ENCODE data around the gene GBA2. TPM values are rescaled to one million over a fixed set of nuclear protein-coding genes. Genes with fewer than 3 reads are reported as not detected.
A peak's percentile ranks its signal among the peaks of the same experiment; 100 is the strongest.

Gene GBA2
- total RNA-seq, 2 experiments from 2014 or later, result 42.8 to 44.1 TPM

- DNase-seq, result no peak
- Mint-ChIP-seq H3K27ac (no peak overlapping the region), H3K4me1 (no peaks in the 10 kb centered on the region), H3K4me3 (no peak overlapping the region), H3K9me3 (no peaks in the 10 kb centered on the region), H3K27me3 (no peaks in the 10 kb centered on the region), H3K36me3 (ENCODE audit: low read depth) (peaks cover 80% of the 10 kb centered on the region)
- ChIA-PET CTCF (interaction anchor here (1.5 to 8.8 kb wide), 3 partner anchors 8 to 21 kb away, joined by 6 to 67 read pairs (median 13); no protein-coding TSS in a partner anchor), POLR2A (no interaction called here)
Observed at GRCh38 chr9:35706951-35707350, 42.1 kb downstream of the GBA2 start.

- Mint-ChIP-seq H3K27me3 (no peaks in the 10 kb centered on the region), H3K4me1 (no peaks in the 10 kb centered on the region), H3K4me3 (no peak overlapping the region), H3K36me3 (ENCODE audit: low read depth) (peaks cover 70% of the 10 kb centered on the region), H3K9me3 (no peaks in the 10 kb centered on the region), H3K27ac (no peak overlapping the region)
- ChIA-PET POLR2A (no interaction called here), CTCF (interaction anchor here (1.4 to 8.8 kb wide), 3 partner anchors 9 to 16 kb away, joined by 4 to 67 read pairs (median 13); partner anchors contain the start of gene TPM2)
- no peak for DNase-seq
Observed at GRCh38 chr9:35705836-35706430, 43.1 kb downstream of the GBA2 start.

GRCh38 chr9:35705372-35705771 is 43.7 kb downstream of the GBA2 start:
- Mint-ChIP-seq H3K27me3 (no peaks in the 10 kb centered on the region), H3K27ac (no peak overlapping the region), H3K4me1 (no peaks in the 10 kb centered on the region), H3K36me3 (ENCODE audit: low read depth) (peaks cover 65% of the 10 kb centered on the region), H3K9me3 (no peaks in the 10 kb centered on the region), H3K4me3 (no peak overlapping the region)
- CTCF ChIA-PET, result interaction anchor here (1.4 to 8.8 kb wide), 3 partner anchors 9 to 15 kb away, joined by 4 to 67 read pairs (median 13); partner anchors contain the start of gene TPM2
- POLR2A ChIA-PET, result no interaction called here
- no peak for DNase-seq

DNA sequence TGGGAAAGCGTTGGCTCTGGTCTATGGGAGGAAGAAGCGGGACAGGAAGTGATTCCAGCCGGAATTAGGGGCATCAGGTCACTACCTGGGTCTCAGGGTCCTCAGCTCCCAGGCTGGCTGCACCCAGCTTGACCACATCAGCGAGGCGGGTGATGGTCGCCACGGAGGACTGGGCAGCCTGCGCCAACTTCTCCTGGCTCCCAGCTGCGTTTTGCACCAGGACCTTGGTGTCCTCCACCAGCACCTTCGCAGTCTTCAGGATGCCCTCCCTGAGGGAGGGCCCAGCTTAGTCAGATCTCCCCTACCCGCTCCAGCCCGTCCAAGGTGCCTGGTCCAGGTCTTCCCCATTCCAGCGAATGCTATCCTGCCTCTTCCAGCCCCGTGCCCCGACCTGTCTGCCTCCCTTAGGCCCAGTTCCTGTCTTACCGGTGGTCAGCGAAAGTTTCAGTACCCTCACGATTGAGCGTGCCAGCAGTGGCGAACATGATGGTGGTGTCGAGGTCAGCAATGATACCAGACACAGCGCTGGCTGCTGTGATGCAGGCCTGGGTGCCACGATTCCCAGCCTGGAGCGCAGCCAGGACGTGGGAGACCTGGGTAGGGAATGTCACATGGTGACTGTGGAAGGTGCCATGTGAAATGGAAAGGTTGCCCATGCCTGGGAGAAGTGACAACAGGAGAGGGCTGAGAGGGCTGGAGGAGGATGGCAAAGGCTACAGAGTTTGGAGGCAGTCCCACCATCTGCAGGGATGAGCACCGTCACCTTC is 44.9 kb downstream of the GBA2 start:
- Mint-ChIP-seq H3K36me3 (ENCODE audit: low read depth) (peaks cover 58% of the 10 kb centered on the region), H3K9me3 (no peaks in the 10 kb centered on the region), H3K27ac (peak overlapping the region; percentile 51), H3K4me1 (no peaks in the 10 kb centered on the region), H3K27me3 (no peaks in the 10 kb centered on the region), H3K4me3 (no peak overlapping the region)
- no peak for DNase-seq
- ChIA-PET POLR2A (no interaction called here), CTCF (interaction anchor here (0.8 to 3.7 kb wide), 4 partner anchors 11 to 100 kb away, joined by 3 to 13 read pairs (median 4); no protein-coding TSS in a partner anchor)

DNA sequence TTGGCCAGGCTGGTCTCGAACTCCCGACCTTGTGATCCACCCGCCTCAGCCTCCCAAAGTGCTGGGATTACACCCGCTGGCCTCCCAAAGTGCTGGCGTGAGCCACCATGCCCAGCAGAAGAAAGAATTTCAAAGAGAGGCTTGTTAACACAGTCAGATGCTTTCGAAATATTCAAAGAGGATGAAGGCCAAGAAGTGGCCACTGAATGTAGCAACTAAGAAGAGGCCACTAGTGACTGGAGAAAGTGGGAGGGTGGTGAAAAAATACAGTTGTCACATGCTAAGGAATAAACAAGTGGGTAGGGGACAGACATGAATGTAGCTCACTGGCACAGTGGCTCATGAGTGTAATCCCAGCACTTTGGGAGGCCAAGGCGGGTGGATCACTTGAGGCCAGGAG is 46.3 kb downstream of the GBA2 start:
- POLR2A ChIA-PET, result no interaction called here
- peaks cover 48% of the 10 kb centered on the region for H3K36me3 Mint-ChIP-seq (ENCODE audit: low read depth)
- DNase-seq, result no peak
- H3K27ac Mint-ChIP-seq, result no peak overlapping the region
- CTCF ChIA-PET, result interaction anchor here (1.0 to 1.7 kb wide), 2 partner anchors 14 to 26 kb away, joined by 3 read pairs; no protein-coding TSS in a partner anchor
- no peaks in the 10 kb centered on the region for H3K4me1 Mint-ChIP-seq
- H3K4me3 Mint-ChIP-seq, result no peak overlapping the region
- no peaks in the 10 kb centered on the region for H3K27me3 Mint-ChIP-seq
- no peaks in the 10 kb centered on the region for H3K9me3 Mint-ChIP-seq

GRCh38 chr9:35700942-35701341 is 48.1 kb downstream of the GBA2 start:
- no peaks in the 10 kb centered on the region for H3K27me3 Mint-ChIP-seq
- no peaks in the 10 kb centered on the region for H3K9me3 Mint-ChIP-seq
- H3K4me3 Mint-ChIP-seq, result no peak overlapping the region
- DNase-seq, result no peak
- POLR2A ChIA-PET, result no interaction called here
- CTCF ChIA-PET, result interaction anchor here (0.8 to 1.8 kb wide), 5 partner anchors 20 to 181 kb away, joined by 3 to 4 read pairs (median 3); partner anchors contain the start of genes CCDC107 and RMRP
- peaks cover 5% of the 10 kb centered on the region for H3K4me1 Mint-ChIP-seq
- no peak overlapping the region for H3K27ac Mint-ChIP-seq
- H3K36me3 Mint-ChIP-seq (ENCODE audit: low read depth), result peaks cover 47% of the 10 kb centered on the region

GRCh38 chr9:35700031-35700430 is 49.0 kb downstream of the GBA2 start:
- H3K27ac Mint-ChIP-seq, result no peak overlapping the region
- H3K9me3 Mint-ChIP-seq, result no peaks in the 10 kb centered on the region
- CTCF ChIA-PET, result interaction anchor here (0.6 to 1.8 kb wide), 4 partner anchors 22 to 96 kb away, joined by 3 to 4 read pairs (median 3); partner anchors contain the start of genes CCDC107 and RMRP

DNA sequence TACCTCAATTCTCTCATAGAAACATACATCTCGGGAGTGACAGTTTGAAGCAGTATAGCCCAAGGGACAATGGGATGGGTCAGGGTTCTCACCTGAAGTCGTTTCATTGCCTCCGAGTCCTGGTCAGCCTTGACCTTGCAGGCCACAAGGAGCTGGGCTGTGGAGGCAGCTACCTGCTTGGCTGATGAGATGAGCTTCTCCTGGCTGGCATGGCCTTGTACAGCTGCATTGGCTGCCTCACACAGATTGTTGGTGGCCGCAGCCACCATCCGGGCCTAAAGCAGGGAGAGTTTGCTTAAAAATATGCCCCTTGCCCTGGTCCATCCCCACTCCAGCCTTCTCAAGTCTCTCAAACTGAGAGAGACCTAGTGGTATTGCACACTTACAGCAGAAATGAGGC is 50.8 kb downstream of the GBA2 start:
- CTCF ChIA-PET, result interaction anchor here (0.9 to 4.3 kb wide), 4 partner anchors 10 to 86 kb away, joined by 3 to 67 read pairs (median 10); no protein-coding TSS in a partner anchor
- no peak for DNase-seq
- Mint-ChIP-seq H3K27ac (no peak overlapping the region), H3K27me3 (no peaks in the 10 kb centered on the region), H3K36me3 (ENCODE audit: low read depth) (peaks cover 25% of the 10 kb centered on the region), H3K9me3 (no peaks in the 10 kb centered on the region), H3K4me3 (no peak overlapping the region), H3K4me1 (peaks cover 5% of the 10 kb centered on the region)
- POLR2A ChIA-PET, result no interaction called here

More at GRCh38 chr9:35700031-35700430, 49.0 kb downstream of the GBA2 start:
- no peak for DNase-seq
- POLR2A ChIA-PET, result no interaction called here
- Mint-ChIP-seq H3K27me3 (no peaks in the 10 kb centered on the region), H3K4me3 (no peak overlapping the region), H3K4me1 (peaks cover 5% of the 10 kb centered on the region), H3K36me3 (ENCODE audit: low read depth) (peaks cover 42% of the 10 kb centered on the region)

DNA sequence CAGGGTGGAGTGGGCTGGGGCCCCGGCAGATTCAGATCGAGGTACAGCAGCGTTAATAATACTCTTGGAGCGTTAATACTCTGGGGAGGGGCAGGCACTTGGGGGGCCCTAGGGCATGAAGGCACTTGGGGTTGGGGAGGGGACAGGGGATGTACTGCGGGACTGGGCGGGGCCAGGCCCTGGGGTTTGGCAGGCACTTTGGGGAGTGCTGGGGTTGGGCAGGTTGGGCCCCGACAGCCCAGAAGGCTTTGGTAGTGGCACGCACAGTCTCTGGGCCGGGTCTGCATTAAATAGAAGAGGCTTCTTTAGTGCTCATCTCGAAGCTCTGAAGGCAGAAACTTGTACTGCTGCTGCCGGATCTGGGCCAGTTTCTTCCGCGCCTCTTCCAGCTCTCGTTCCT is 51.5 kb downstream of the GBA2 start:
- peaks cover 5% of the 10 kb centered on the region for H3K4me1 Mint-ChIP-seq
- no peaks in the 10 kb centered on the region for H3K27me3 Mint-ChIP-seq
- CTCF ChIA-PET, result interaction anchor here (1.3 to 4.3 kb wide), 8 partner anchors 9 to 82 kb away, joined by 4 to 67 read pairs (median 13); partner anchors contain the start of genes ARHGEF39, CREB3 and TLN1
- POLR2A ChIA-PET, result no interaction called here
- no peak for DNase-seq
- no peaks in the 10 kb centered on the region for H3K9me3 Mint-ChIP-seq
- H3K4me3 Mint-ChIP-seq, result no peak overlapping the region
- H3K27ac Mint-ChIP-seq, result no peak overlapping the region
- peaks cover 19% of the 10 kb centered on the region for H3K36me3 Mint-ChIP-seq (ENCODE audit: low read depth)

DNA sequence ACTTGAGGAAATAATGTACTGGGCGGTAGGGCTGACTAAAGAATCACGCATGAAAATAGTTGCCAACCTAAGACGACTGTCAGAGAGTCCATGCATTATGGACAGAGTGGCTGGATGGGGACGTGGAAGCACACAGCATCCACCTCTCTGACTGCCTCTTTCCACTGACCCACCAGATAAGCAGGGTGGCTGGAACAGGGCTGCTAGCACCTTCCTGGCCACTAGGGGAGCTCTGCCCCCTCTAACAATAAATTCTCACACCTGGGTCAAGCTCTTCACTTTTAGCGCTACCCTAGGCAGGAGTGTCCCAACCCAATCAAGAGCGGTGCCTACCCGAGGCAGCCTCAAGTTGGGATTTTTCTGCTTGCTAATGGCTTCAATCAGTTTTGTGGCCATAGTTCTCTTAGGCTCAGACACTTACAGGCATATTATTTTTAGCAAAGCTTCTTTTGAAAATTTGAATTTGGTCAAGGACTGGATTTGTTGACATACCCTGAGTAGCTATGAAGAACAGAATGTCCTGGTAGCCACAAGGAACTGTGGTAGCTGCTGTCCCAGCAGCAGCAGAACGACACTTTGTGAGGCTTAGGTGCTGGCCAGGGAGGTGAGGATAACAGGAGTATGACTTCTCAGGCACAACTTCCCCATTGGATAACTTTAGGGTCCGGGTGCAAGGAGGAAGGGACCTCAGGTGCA is 52.4 kb downstream of the GBA2 start:
- Mint-ChIP-seq H3K4me3 (no peak overlapping the region), H3K36me3 (ENCODE audit: low read depth) (peaks cover 19% of the 10 kb centered on the region), H3K4me1 (peaks cover 9% of the 10 kb centered on the region), H3K27me3 (no peaks in the 10 kb centered on the region), H3K27ac (no peak overlapping the region), H3K9me3 (no peaks in the 10 kb centered on the region)
- DNase-seq, result peak; percentile 55
- ChIA-PET CTCF (interaction anchor here (0.6 to 4.3 kb wide), 28 partner anchors 9 to 598 kb away, joined by 3 to 67 read pairs (median 4); partner anchors contain the start of genes ARHGEF39, CCDC107, CREB3 and RMRP), POLR2A (no interaction called here)

GRCh38 chr9:35695943-35696401 is 53.1 kb downstream of the GBA2 start:
- DNase-seq, result no peak
- Mint-ChIP-seq H3K4me3 (no peak overlapping the region), H3K27ac (no peak overlapping the region), H3K9me3 (no peaks in the 10 kb centered on the region), H3K36me3 (ENCODE audit: low read depth) (peaks cover 19% of the 10 kb centered on the region), H3K4me1 (peaks cover 16% of the 10 kb centered on the region), H3K27me3 (no peaks in the 10 kb centered on the region)
- ChIA-PET CTCF (interaction anchor here (0.6 to 4.3 kb wide), 28 partner anchors 8 to 635 kb away, joined by 3 to 67 read pairs (median 5); partner anchors contain the start of genes ARHGEF39, CCDC107, CREB3 and RMRP), POLR2A (no interaction called here)

GRCh38 chr9:35691757-35692301 is 57.2 kb downstream of the GBA2 start:
- H3K27ac Mint-ChIP-seq, result no peak overlapping the region
- POLR2A ChIA-PET, result no interaction called here

More at GRCh38 chr9:35691757-35692301, 57.2 kb downstream of the GBA2 start:
- Mint-ChIP-seq H3K9me3 (no peaks in the 10 kb centered on the region), H3K4me3 (peak overlapping the region; percentile 79), H3K4me1 (peaks cover 25% of the 10 kb centered on the region), H3K27me3 (no peaks in the 10 kb centered on the region), H3K36me3 (ENCODE audit: low read depth) (peaks cover 7% of the 10 kb centered on the region)
- CTCF ChIA-PET, result interaction anchor here (0.7 to 1.8 kb wide), 5 partner anchors 12 to 88 kb away, joined by 3 to 4 read pairs (median 4); no protein-coding TSS in a partner anchor
- DNase-seq, result no peak
